Esophagus squamous epithelium (tissue), 5 donors: ENCODE data around the gene RBM34. TPM values are rescaled to one million over a fixed set of nuclear protein-coding genes. Genes with fewer than 3 reads are reported as not detected.
"Not testable (repeated sequence)": the region's sequence is repeated elsewhere in the genome, so short reads cannot be mapped to it uniquely, and the experiment has no call there.

Experiments
- DNase-seq: peaks from one replicate; lab custom pipeline; 2025; lab: John Stamatoyannopoulos, UW
- H3K27ac ChIP-seq, 4 donors: fragments of 200-600 bp; sonication (generic); one replicate each; pipeline ENCODE4 v1.5.1; 2016 to 2019; ENCODE audit warnings: mild to moderate bottlenecking in 1 of 4
- H3K27me3 ChIP-seq, 4 donors: fragments of 200-600 bp; sonication (generic); 1 replicate in 3 of 4; 2 replicates in 1 of 4; pipeline versions ENCODE4 v1.5.1 to v1.6.0; 2017 to 2021; ENCODE audit warnings: antibody characterized with exemption in 1 of 4
- H3K36me3 ChIP-seq, 3 donors: fragments of 200-600 bp; sonication (generic); one replicate each; pipeline ENCODE4 v1.5.1; 2016 to 2019
- H3K4me1 ChIP-seq, 3 donors: fragments of 200-600 bp; sonication (generic); one replicate each; pipeline ENCODE4 v1.5.1; 2017 to 2019
- H3K4me3 ChIP-seq, 4 donors: fragments of 200-600 bp; sonication (generic); 1 replicate in 3 of 4; 2 replicates in 1 of 4; pipeline ENCODE4 v1.5.1; 2016 to 2019; ENCODE audit warnings: mild to moderate bottlenecking in 2 of 4, moderate library complexity in 1 of 4
- H3K9me3 ChIP-seq, 3 donors: fragments of 200-600 bp; sonication (generic); one replicate each; pipeline ENCODE4 v1.5.1; 2016 to 2019
- POLR2A ChIP-seq, 4 donors: fragments of 450-650 bp; IDR thresholded peaks; one replicate each; pipeline ENCODE4 v1.6.1; 2017; ENCODE audit warnings: antibody characterized with exemption in 4 of 4, mild to moderate bottlenecking in 4 of 4, moderate library complexity in 3 of 4
- WGBS, 2 donors: methylation state at CpG; one replicate each; pipeline ENCODE4 v1.1.5; 2018; 5-methylcytosine and 5-hydroxymethylcytosine counted together
- intact Hi-C: fragments of 100-400 bp; cut with DNase I; formaldehyde crosslinking; loops from one replicate; pipeline ENCODE4 v1.15.0; 2022
- total RNA-seq, 4 donors: library from RNA; depleted of rRNA; stranded (reverse); fragments of >200 nt; gene quantifications; one replicate each; pipeline ENCODE4 v1.1.0, GENCODE V29; 2016
- TF ChIP-seq, protein P1 (sequence below), 6 experiments: fragments of 450-650 bp in 4 of 6; fragments of 200-600 bp in 2 of 6; sonication (generic) in 2 of 6; IDR thresholded peaks; one replicate each; pipeline ENCODE4 v1.5.1; 2016 to 2019; ENCODE audit warnings: antibody characterized with exemption in 6 of 6, mild to moderate bottlenecking in 4 of 6, moderate library complexity in 4 of 6
- donor health status: DM: yes; HTN: yes; CAD: no.

The RBM34 gene
- total RNA-seq, 4 donors from 2014 or later, result 38.8 to 54.2 (median 40.5) TPM

DNA sequence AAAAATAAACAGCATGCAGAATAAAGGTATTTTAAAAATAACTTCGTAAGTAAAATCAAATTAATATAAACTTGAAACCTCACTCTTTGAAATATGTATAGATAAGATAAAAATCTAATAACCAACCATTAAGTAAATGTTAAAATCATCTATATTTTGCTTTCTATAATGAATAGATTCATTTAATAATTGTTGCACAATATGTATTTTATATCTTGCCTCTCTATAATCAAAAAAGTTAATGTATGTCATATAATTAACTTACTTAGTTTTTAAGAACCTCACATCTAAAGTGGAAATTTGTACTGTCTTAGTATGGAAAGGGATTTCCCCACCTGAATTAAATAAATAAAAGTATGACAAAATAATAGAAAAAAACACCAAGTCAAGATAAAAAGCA is 42.4 kb upstream of the RBM34 start:
- H3K9me3 ChIP-seq, result no peaks in the 10 kb centered on the region
- peaks cover 0 to 52% (median 0%) of the 10 kb centered on the region in 3 donors for H3K36me3 ChIP-seq
- intact Hi-C loops, result no loop called here
- no peak overlapping the region for H3K27ac ChIP-seq
- WGBS, 2 donors, result 95 to 97% methylated on average over 1 of the region's 1 CpG
- H3K27me3 ChIP-seq, result no peaks in the 10 kb centered on the region
- TF ChIP-seq, protein P1, sequence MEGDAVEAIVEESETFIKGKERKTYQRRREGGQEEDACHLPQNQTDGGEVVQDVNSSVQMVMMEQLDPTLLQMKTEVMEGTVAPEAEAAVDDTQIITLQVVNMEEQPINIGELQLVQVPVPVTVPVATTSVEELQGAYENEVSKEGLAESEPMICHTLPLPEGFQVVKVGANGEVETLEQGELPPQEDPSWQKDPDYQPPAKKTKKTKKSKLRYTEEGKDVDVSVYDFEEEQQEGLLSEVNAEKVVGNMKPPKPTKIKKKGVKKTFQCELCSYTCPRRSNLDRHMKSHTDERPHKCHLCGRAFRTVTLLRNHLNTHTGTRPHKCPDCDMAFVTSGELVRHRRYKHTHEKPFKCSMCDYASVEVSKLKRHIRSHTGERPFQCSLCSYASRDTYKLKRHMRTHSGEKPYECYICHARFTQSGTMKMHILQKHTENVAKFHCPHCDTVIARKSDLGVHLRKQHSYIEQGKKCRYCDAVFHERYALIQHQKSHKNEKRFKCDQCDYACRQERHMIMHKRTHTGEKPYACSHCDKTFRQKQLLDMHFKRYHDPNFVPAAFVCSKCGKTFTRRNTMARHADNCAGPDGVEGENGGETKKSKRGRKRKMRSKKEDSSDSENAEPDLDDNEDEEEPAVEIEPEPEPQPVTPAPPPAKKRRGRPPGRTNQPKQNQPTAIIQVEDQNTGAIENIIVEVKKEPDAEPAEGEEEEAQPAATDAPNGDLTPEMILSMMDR (IDR thresholded peaks at IDR 0.05), result no peak
- no peak for TF ChIP-seq POLR2A (IDR thresholded peaks at IDR 0.05)
- H3K4me3 ChIP-seq, result no peak overlapping the region
- no peaks in the 10 kb centered on the region for H3K4me1 ChIP-seq
- DNase-seq, result no peak

DNA sequence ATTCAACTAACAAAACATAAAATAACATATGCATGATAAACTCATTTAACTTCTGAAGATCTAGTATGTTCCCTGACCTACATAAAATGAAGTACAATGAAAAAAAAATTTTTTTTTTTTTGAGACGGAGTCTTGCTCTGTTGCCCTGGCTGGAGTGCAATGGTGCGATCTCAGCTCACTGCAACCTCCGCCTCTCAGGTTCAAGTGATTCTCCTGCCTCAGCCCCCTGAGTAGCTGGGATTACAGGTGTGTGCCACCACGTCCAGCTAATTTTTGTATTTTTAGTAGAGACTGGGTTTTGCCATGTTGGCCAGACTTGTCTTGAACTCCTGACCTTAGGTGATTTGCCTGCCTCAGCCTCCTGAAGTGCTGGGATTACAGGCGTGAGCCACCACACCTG is 41.4 kb upstream of the RBM34 start:
- peaks cover 0 to 52% (median 0%) of the 10 kb centered on the region in 3 donors for H3K36me3 ChIP-seq
- H3K27ac ChIP-seq, H3K4me3 ChIP-seq, intact Hi-C loops, DNase-seq, H3K9me3 ChIP-seq, H3K27me3 ChIP-seq, H3K4me1 ChIP-seq: not testable (repeated sequence)
- WGBS, 2 donors, result 95 to 96% methylated on average over 5 of the region's 5 CpGs

DNA sequence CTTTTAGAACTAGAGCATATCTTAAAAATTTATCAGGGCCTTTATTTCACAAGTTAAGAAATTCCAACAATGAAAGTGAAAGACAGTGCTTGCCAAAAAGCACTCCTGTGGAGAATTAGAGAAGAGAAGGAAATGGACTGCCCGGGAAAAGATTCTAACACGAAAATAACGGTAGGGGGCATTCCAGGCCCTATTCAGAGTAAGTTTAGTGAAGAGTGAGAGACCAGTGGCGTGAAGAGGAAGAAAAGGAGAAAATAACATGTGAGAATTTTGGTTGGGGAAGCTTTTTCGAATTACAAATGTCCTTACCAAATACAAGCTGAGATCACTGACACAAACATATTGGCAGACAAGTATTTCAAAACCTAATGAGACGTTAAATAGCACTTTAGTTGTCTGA is 38.4 kb upstream of the RBM34 start:
- no peak overlapping the region for H3K4me3 ChIP-seq
- WGBS, 2 donors, result 34 to 42% methylated on average over 6 of the region's 6 CpGs
- no peaks in the 10 kb centered on the region for H3K27me3 ChIP-seq
- TF ChIP-seq POLR2A (IDR thresholded peaks at IDR 0.05), result no peak
- TF ChIP-seq, protein P1 (IDR thresholded peaks at IDR 0.05), result no peak
- no peaks in the 10 kb centered on the region for H3K9me3 ChIP-seq
- H3K27ac ChIP-seq, result no peak overlapping the region
- intact Hi-C loops, result no loop called here
- DNase-seq, result no peak
- H3K36me3 ChIP-seq, result peaks cover 0 to 60% (median 7%) of the 10 kb centered on the region in 3 donors
- no peaks in the 10 kb centered on the region for H3K4me1 ChIP-seq

DNA sequence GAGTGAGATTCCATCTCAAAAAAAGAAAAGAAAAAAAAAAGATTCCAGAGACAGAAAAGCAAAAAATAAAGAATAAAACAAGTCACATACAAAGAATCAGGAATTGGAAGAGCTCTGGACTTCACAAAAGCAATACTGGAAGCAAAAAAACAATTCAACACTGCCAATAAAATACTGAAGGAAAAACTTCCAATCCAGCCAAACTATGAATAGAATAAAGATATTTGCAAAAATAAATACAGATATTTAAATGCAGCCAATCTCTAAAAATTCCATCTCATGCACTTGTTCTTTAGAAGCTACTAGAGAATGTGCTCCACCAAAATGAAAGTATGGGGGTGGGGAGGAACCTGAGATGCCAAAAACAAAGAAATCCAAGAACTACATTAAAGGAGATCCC is 29.4 kb upstream of the RBM34 start:
- intact Hi-C loops, result no loop called here
- no peak for DNase-seq
- Histone ChIP-seq H3K36me3 (peaks cover 0 to 87% (median 25%) of the 10 kb centered on the region in 3 donors), H3K27me3 (no peaks in the 10 kb centered on the region), H3K27ac (no peak overlapping the region), H3K4me1 (no peaks in the 10 kb centered on the region), H3K4me3 (no peak overlapping the region), H3K9me3 (no peaks in the 10 kb centered on the region)
- no peak for TF ChIP-seq POLR2A (IDR thresholded peaks at IDR 0.05)
- TF ChIP-seq, protein P1 (IDR thresholded peaks at IDR 0.05), result no peak

DNA sequence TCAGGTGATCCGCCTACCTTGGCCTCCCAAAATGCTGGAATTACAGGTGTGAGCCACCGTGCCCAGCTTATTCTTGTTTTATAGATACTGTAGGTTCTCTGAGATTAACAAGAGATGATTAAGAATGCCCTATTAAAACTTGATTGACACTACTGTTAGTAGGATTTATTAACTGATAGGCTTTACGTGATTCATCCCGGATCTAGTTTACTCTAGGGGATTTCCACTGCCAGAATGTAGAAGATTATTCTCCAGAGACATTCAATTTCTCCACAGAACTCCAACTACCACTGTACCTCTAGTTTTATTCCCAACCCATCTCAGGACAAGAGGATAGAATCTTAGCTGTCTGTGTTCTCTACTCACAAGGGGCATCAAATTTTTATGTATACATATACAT is 26.3 kb upstream of the RBM34 start:
- Histone ChIP-seq H3K27me3 (no peaks in the 10 kb centered on the region), H3K4me3 (no peak overlapping the region), H3K27ac (no peak overlapping the region), H3K36me3 (peaks cover 0 to 86% (median 0%) of the 10 kb centered on the region in 3 donors), H3K4me1 (no peaks in the 10 kb centered on the region), H3K9me3 (no peaks in the 10 kb centered on the region)
- no peak for DNase-seq
- TF ChIP-seq POLR2A (IDR thresholded peaks at IDR 0.05), result no peak
- TF ChIP-seq, protein P1 (IDR thresholded peaks at IDR 0.05), result no peak
- 79 to 92% methylated on average over 4 of the region's 4 CpGs for WGBS, 2 donors
- intact Hi-C loops, result no loop called here
